ENCODE measurements around the gene THAP3. TPM values are rescaled to one million over a fixed set of nuclear protein-coding genes. Genes with fewer than 3 reads are reported as not detected.

THAP3 gene
- total and polyA plus RNA-seq, 9 of the 15 experiments (the other 6 are each of a cell fraction or from before 2014, with no cell fraction given): 1.9 to 31.2 (median 18.2) TPM

DNA sequence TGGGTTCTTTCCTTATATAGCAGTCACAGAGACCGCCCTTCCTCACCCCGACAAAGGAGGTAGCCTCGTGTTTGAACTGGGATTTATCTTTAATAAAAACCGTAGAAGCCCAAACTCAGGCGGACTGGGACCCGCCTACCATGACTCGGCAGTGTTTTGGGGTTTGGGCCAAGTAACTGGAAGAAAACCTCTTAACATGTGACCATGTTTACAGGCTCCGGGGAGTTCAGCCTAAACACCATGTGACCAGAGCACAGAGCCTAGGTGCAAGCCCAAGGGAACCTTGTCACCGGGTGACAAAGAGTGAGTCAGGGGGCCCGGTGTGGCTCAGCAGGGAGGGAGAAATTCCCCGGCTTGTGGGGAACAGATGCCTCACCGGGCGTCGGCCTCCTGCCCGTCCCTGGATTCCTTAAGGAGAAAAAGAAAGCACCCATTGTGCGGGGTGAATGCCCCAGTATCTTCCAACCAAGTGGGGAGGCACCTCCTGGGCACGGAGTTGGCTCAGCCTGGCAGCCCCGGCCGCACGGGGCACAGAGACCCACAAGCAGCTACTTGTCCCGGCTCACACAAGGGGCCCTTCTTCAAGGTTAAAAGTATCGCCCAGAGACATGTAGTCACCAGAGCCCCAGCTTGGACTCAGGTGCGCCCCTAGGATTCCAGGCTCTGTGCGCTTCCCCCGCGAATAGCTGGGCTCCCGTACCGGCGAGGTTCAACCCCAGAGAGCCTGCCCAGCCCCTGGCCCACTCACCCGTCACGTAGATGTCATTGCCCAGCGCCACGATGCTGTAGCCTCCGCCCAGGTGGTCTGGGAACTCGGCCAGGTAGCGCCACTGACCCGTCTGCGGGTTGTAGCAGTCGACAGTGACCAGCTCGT lies 23.4 kb upstream of the THAP3 start (continued):
- TF ChIP-seq ZFP91 (CRISPR knock-in tag; IDR thresholded peaks at IDR 0.05) (no peak), ZNF311 (CRISPR knock-in tag; IDR thresholded peaks at IDR 0.05) (no peak), MAFG (tag; conservative IDR thresholded peaks at IDR 0.05) (peak; percentile 96), TCF7L2 (IDR thresholded peaks at IDR 0.05; ENCODE audit: low read depth, low read length) (no peak), STAG1 (CRISPR knock-in tag; IDR thresholded peaks at IDR 0.05; ENCODE audit: borderline replicate concordance) (no peak), EZH2 (IDR thresholded peaks at IDR 0.05; ENCODE audit: borderline replicate concordance, low read depth, low read length) (no peak), FOXA1 (IDR thresholded peaks at IDR 0.05; ENCODE audit: borderline replicate concordance) (no peak), TAF1 (IDR thresholded peaks at IDR 0.05; ENCODE audit: control insufficient read depth, extremely low read depth, insufficient read depth, low read length, severe bottlenecking) (peak; percentile 7), ZKSCAN3 (CRISPR knock-in tag; IDR thresholded peaks at IDR 0.05) (no peak), CHD1 (IDR thresholded peaks at IDR 0.05; ENCODE audit: low read length) (peak; percentile 85), PCBP2 (IDR thresholded peaks at IDR 0.05; ENCODE audit: low read depth, low read length, poor library complexity, severe bottlenecking) (no peak), PPARD (CRISPR knock-in tag; IDR thresholded peaks at IDR 0.05) (no peak), NR2F6 (CRISPR knock-in tag; IDR thresholded peaks at IDR 0.05) (0 out of 2 replicates have a peak, but pooled peaks have one; percentile 11), SP2 (IDR thresholded peaks at IDR 0.05; ENCODE audit: extremely low read depth, low read depth, low read length, poor library complexity, severe bottlenecking) (no peak), C11orf30 (IDR thresholded peaks at IDR 0.05; ENCODE audit: low read depth) (peak; percentile 95), ZBED1 (IDR thresholded peaks at IDR 0.05) (no peak), ZNF3 (CRISPR knock-in tag; IDR thresholded peaks at IDR 0.05) (no peak)
- TF ChIP-seq, protein P1, sequence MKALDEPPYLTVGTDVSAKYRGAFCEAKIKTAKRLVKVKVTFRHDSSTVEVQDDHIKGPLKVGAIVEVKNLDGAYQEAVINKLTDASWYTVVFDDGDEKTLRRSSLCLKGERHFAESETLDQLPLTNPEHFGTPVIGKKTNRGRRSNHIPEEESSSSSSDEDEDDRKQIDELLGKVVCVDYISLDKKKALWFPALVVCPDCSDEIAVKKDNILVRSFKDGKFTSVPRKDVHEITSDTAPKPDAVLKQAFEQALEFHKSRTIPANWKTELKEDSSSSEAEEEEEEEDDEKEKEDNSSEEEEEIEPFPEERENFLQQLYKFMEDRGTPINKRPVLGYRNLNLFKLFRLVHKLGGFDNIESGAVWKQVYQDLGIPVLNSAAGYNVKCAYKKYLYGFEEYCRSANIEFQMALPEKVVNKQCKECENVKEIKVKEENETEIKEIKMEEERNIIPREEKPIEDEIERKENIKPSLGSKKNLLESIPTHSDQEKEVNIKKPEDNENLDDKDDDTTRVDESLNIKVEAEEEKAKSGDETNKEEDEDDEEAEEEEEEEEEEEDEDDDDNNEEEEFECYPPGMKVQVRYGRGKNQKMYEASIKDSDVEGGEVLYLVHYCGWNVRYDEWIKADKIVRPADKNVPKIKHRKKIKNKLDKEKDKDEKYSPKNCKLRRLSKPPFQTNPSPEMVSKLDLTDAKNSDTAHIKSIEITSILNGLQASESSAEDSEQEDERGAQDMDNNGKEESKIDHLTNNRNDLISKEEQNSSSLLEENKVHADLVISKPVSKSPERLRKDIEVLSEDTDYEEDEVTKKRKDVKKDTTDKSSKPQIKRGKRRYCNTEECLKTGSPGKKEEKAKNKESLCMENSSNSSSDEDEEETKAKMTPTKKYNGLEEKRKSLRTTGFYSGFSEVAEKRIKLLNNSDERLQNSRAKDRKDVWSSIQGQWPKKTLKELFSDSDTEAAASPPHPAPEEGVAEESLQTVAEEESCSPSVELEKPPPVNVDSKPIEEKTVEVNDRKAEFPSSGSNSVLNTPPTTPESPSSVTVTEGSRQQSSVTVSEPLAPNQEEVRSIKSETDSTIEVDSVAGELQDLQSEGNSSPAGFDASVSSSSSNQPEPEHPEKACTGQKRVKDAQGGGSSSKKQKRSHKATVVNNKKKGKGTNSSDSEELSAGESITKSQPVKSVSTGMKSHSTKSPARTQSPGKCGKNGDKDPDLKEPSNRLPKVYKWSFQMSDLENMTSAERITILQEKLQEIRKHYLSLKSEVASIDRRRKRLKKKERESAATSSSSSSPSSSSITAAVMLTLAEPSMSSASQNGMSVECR (CRISPR knock-in tag; IDR thresholded peaks at IDR 0.05): peak; percentile 93; the same call in 1 of the 2 replicates
- TF ChIP-seq, protein P2, sequence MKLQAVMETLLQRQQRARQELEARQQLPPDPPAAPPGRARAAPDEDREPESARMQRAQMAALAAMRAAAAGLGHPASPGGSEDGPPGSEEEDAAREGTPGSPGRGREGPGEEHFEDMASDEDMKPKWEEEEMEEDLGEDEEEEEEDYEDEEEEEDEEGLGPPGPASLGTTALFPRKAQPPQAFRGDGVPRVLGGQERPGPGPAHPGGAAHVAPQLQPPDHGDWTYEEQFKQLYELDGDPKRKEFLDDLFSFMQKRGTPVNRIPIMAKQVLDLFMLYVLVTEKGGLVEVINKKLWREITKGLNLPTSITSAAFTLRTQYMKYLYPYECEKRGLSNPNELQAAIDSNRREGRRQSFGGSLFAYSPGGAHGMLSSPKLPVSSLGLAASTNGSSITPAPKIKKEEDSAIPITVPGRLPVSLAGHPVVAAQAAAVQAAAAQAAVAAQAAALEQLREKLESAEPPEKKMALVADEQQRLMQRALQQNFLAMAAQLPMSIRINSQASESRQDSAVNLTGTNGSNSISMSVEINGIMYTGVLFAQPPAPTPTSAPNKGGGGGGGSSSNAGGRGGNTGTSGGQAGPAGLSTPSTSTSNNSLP (IDR thresholded peaks at IDR 0.05; ENCODE audit: borderline replicate concordance, low read depth, low read length): peak; percentile 43; the same call in 1 of the 2 replicates
- TF ChIP-seq, protein P3, sequence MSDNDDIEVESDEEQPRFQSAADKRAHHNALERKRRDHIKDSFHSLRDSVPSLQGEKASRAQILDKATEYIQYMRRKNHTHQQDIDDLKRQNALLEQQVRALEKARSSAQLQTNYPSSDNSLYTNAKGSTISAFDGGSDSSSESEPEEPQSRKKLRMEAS (CRISPR knock-in tag; IDR thresholded peaks at IDR 0.05): peak; percentile 88; the same call in 1 of the 2 replicates

All from K562 (cell line).